HG02642 (cell line): ENCODE data around the gene SUSD6.

Source experiments
- ATAC-seq: cut with Tn5 transposase; IDR thresholded peaks from one replicate; pipeline ENCODE4 v1.9.1; 2021; ENCODE audit warnings: mild to moderate bottlenecking; ENCODE audit not compliant: unreplicated experiment, poor library complexity

SUSD6 gene

GRCh38 chr14:69611172-69612013, at the start of gene SUSD6:
Gene SUSD6, plus strand, starts transcription at chr14:69611596. Its CDS starts 46,997 bp downstream, at chr14:69658593.
- ATAC-seq = peak; percentile 67

- ATAC-seq = no peak
These were observed 49.5 kb upstream of the SUSD6 start for GRCh38 chr14:69561893-69562292.

- no peak for ATAC-seq
These were observed 43.8 kb upstream of the SUSD6 start for GRCh38 chr14:69567563-69567962.

- no peak for ATAC-seq
These were observed 41.5 kb upstream of the SUSD6 start for GRCh38 chr14:69569859-69570258.

GRCh38 chr14:69570836-69571330, 40.5 kb upstream of the SUSD6 start:
- ATAC-seq = no peak

- ATAC-seq = no peak
These were observed 39.9 kb upstream of the SUSD6 start for GRCh38 chr14:69571449-69572029.

GRCh38 chr14:69572030-69572840, 39.2 kb upstream of the SUSD6 start:
- no peak for ATAC-seq

- no peak for ATAC-seq
These were observed 38.6 kb upstream of the SUSD6 start for GRCh38 chr14:69572841-69573135.

GRCh38 chr14:69573205-69573830, 38.1 kb upstream of the SUSD6 start:
- ATAC-seq = no peak

- ATAC-seq = no peak
These were observed 37.5 kb upstream of the SUSD6 start for GRCh38 chr14:69573831-69574262.

GRCh38 chr14:69574263-69574953, 37.0 kb upstream of the SUSD6 start, which contains the start of gene CCDC177:
Gene CCDC177, minus strand, starts transcription at chr14:69574871. Its CDS starts 1,249 bp downstream, at chr14:69573622.
- peak; percentile 43 for ATAC-seq

- no peak for ATAC-seq
These were observed 36.5 kb upstream of the SUSD6 start for GRCh38 chr14:69574954-69575295.

GRCh38 chr14:69579476-69579875, 31.9 kb upstream of the SUSD6 start:
- no peak for ATAC-seq

- ATAC-seq = no peak
These were observed 31.3 kb upstream of the SUSD6 start for GRCh38 chr14:69580009-69580577.

GRCh38 chr14:69581316-69581935, 30.0 kb upstream of the SUSD6 start:
- no peak for ATAC-seq

- no peak for ATAC-seq
These were observed 29.2 kb upstream of the SUSD6 start for GRCh38 chr14:69582212-69582611.

GRCh38 chr14:69582829-69583228, 28.6 kb upstream of the SUSD6 start:
- ATAC-seq = no peak

GRCh38 chr14:69584389-69584788, 27.0 kb upstream of the SUSD6 start:
- ATAC-seq = no peak

GRCh38 chr14:69586404-69586803, 25.0 kb upstream of the SUSD6 start:
- ATAC-seq = no peak
